GM10266 (cell line): ENCODE data around the gene ATP1A2.

Experiments
- DNase-seq: peaks from one replicate; pipeline ENCODE4 v3.0.0; 2012; ENCODE audit errors: extremely low spot score
- CTCF ChIP-seq: IDR thresholded peaks from 2 replicates; pipeline ENCODE4 v1.5.1; 2012; ENCODE audit warnings: mild to moderate bottlenecking, low read depth; ENCODE audit not compliant: control insufficient read depth, insufficient read depth; ENCODE audit errors: missing control alignments

The ATP1A2 gene

DNA sequence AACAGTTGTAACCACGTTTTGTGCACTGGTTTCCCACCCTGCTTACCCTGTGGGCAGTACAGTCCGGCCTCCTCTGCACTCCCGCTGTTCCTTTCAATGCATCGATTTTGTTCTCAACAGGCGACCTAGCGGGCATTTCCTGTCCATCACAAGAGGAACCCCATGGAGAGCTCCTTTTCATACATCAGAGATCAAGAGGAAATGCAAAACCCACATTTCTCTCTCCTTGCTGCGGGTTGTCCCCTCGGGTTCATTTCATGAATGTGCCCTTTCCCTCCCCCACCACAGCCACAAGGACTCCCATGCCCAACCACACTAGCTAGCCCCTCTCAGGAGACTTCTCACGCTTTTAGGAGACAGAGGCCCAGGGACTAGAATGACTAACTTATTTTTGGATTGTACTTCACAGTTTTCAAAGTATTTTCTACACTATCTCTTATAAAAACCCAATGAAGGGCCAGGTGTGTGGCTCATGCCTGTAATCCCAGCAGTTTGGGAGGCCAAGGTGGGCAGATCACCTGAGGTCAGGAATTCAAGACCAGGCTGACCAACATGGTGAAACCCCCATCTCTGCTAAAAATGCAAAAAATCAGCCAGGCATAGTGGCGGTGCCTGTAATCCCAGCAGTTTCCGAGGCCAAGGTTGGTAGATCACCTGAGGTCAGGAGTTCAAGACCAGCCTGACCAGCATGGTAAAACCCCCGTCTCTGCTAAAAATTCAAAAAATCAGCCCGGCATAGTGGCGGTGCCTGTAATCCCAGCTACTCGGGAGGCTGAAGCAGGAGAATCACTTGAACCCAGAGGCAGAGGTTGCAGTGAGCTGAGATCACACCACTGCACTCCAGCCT lies 54.2 kb downstream of the ATP1A2 start:
- no peak for TF ChIP-seq CTCF
- peak; percentile 45 for DNase-seq

GRCh38 chr1:160171354-160171753 lies 55.8 kb downstream of the ATP1A2 start:
- TF ChIP-seq CTCF: no peak
- no peak for DNase-seq

DNA sequence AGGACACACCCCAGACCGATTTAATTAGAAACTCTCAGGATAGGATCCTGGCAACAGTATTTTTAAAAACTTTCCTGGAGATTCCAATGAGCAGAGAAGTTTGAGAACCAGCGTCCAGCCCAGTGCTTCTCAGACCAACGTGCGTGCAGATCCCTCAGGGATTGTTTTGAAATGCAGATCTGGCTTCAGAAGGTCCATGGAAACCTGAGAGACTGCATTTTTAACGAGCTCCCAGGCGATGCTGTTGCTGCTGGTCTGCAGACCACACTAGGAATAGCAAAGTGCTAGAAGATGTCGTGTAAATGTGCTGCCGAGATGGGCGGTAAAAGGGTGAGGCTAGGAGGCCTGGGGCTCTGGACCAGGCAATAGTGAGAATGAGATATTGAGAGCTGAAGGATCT lies 56.4 kb downstream of the ATP1A2 start:
- no peak for DNase-seq
- no peak for TF ChIP-seq CTCF

GRCh38 chr1:160177231-160177630 lies 61.7 kb downstream of the ATP1A2 start:
- TF ChIP-seq CTCF: no peak
- DNase-seq: no peak

DNA sequence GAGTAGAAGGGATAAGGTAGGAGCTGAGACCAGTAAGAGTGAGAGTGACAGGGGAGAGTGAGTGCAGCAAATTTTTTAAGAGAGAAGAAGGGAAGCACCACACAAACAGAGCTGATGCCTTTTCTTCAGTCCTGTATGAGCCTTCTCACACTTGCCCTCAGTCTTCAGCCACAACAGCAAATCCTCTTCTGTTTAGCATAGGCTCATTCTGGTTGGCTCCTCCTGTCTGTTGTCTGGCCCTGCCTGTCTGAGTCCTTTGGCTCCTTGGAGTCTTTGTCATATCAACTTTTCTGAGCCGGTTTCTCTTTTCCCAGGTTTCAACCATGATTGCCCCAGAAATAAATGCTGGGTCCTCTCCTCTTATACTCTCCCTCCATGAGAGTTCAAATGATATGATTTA lies 62.1 kb downstream of the ATP1A2 start:
- TF ChIP-seq CTCF: no peak
- DNase-seq: no peak

DNA sequence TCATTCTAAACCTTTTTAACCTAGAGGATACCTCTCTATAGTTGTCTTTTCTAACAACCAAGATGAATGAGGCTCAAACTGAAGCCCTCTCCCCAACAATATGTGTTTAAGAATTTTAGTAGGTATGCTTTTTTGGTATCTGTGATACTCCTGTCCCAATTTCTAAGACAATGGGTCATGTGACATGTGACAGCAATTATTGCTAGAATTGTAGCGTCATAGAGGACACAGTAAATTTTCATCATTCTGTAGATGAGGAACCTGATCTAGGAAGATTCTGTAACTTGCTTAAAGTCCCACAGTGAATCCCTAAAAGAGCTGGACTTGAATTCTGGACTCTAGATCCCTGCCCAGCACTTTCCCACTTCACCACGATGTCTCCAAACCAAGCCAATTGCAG lies 63.2 kb downstream of the ATP1A2 start:
- no peak for DNase-seq

More for the DNA sequence above, 63.2 kb downstream of the ATP1A2 start:
- TF ChIP-seq CTCF: no peak
